GM19467 (cell line): ENCODE data around the gene LIMK2.
"Not testable (repeated sequence)": the region's sequence is repeated elsewhere in the genome, so short reads cannot be mapped to it uniquely, and the experiment has no call there.

Experiments used
- ATAC-seq: cut with Tn5 transposase; IDR thresholded peaks from one replicate; pipeline ENCODE4 v1.9.1; 2021; ENCODE audit warnings: mild to moderate bottlenecking, moderate library complexity; ENCODE audit not compliant: unreplicated experiment

Gene LIMK2

GRCh38 chr22:31211862-31212730 is at the start of gene LIMK2:
TSS of gene LIMK2 (plus strand) at chr22:31212298. CDS start at chr22:31212409, 111 bp downstream.
- ATAC-seq = peak; percentile 75

GRCh38 chr22:31170971-31171370 is 41.1 kb upstream of the LIMK2 start:
- no peak for ATAC-seq

- not testable (repeated sequence) for ATAC-seq
Measured at GRCh38 chr22:31171734-31172133, 40.4 kb upstream of the LIMK2 start.

- ATAC-seq = no peak
Measured at GRCh38 chr22:31173386-31174145, 38.5 kb upstream of the LIMK2 start.

- ATAC-seq = no peak
Measured at GRCh38 chr22:31176923-31177322, 35.2 kb upstream of the LIMK2 start.

GRCh38 chr22:31177420-31178162 is 34.5 kb upstream of the LIMK2 start:
- no peak for ATAC-seq

- no peak for ATAC-seq
Measured at GRCh38 chr22:31178859-31179258, 33.2 kb upstream of the LIMK2 start.

GRCh38 chr22:31179345-31179744 is 32.8 kb upstream of the LIMK2 start:
- ATAC-seq = no peak

- ATAC-seq = no peak
Measured at GRCh38 chr22:31184015-31184414, 28.1 kb upstream of the LIMK2 start.

- ATAC-seq = no peak
Measured at GRCh38 chr22:31185056-31185455, 27.0 kb upstream of the LIMK2 start.

- no peak for ATAC-seq
Measured at GRCh38 chr22:31187627-31188026, 24.5 kb upstream of the LIMK2 start.

- no peak for ATAC-seq
Measured at GRCh38 chr22:31192513-31192912, 19.6 kb upstream of the LIMK2 start.

- no peak for ATAC-seq
Measured at GRCh38 chr22:31193092-31193491, 19.0 kb upstream of the LIMK2 start.

GRCh38 chr22:31194681-31195080 is 17.4 kb upstream of the LIMK2 start:
- ATAC-seq = not testable (repeated sequence)

GRCh38 chr22:31199187-31199586 is 12.9 kb upstream of the LIMK2 start:
- ATAC-seq = no peak

GRCh38 chr22:31204352-31204984 is 7.6 kb upstream of the LIMK2 start:
- not testable (repeated sequence) for ATAC-seq

GRCh38 chr22:31205059-31205458 is 7.0 kb upstream of the LIMK2 start:
- not testable (repeated sequence) for ATAC-seq

- not testable (repeated sequence) for ATAC-seq
Measured at GRCh38 chr22:31206460-31206859, 5.6 kb upstream of the LIMK2 start.

GRCh38 chr22:31206896-31207687 is 5.0 kb upstream of the LIMK2 start:
- no peak for ATAC-seq
